SKM-1 (cell line): ENCODE results near the gene ATXN7.

Experiments used
- DNase-seq: peaks from one replicate; lab custom pipeline; 2025; ENCODE audit not compliant: unreplicated experiment; lab: John Stamatoyannopoulos, UW

Gene ATXN7

DNA sequence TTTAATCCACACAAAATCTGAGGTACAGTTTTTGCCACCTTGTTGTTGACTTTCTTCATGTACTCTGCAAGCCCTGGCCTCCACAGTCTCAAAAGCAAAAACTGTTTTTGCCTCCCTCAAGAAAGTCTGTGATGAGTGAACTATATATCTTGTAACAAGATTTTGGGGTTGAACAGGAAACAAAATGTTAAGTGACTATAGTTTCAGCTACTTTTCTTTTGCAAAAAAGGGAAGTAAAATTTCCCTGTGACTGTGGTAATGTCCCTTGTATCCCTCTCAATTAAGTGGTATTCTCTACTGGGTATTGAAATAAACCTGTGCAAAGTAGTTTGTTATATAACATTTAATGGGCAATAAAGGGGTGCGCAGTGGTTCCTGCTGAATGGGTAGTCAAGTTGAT is 69.8 kb downstream of the ATXN7 start:
- peak; percentile 27 for DNase-seq

DNA sequence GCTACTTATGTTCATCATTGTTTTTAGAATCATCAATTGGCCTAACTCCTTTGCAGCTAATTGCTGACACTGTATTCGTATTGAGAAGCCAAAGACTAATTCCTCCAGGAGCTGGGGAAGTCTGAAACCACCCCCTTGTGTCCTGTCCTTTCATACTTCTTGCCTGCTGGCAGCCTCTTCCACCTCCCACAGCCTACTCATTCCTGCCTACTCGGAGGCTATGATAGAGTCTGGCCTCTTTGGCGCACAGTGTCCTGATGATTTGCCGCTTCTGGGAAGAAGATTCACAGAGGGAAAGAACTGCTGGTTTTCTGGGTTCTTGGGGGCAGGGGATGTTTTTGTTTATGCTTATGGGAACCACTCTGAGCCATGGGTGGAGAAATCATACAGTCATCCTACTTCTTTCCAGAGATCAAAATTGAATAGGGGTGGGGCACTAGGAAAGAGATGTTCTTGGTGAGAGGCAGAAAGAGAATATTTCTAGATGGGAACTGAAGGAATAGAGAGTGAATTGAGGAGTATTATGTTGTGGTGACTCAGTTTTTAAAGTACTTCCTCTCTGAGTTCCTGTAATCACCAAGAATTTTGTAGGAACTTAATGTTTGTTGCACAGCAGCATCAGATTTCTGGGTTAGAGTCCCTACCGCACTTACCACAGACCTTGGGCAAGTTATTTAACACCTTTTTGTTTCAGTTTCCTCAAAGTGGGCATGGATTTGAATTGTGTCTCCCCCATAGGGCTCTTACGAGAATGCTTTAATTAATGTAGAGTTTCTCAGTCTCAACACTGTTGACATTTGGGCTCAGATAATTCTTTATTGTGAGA is 70.6 kb downstream of the ATXN7 start:
- DNase-seq, result peak; percentile 66

DNA sequence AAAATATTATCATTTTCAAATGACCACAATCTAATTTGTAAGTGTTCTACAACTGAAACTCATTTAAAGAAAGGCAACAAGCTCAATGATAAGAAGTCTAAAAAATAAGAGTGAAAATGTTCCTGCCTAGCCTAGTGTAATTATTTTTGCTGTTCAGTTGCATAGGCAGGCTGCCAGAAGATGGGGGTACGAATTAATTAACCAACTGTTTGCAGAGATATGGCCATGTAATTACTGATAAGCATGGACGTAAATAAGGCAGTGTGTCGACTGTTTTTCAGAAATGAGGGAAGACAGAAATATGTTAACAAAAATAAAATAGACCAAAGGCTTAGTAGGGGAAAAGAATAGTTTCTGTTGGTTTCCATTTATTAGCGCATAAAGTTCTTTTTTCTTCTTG is 73.3 kb downstream of the ATXN7 start:
- DNase-seq, result no peak

DNA sequence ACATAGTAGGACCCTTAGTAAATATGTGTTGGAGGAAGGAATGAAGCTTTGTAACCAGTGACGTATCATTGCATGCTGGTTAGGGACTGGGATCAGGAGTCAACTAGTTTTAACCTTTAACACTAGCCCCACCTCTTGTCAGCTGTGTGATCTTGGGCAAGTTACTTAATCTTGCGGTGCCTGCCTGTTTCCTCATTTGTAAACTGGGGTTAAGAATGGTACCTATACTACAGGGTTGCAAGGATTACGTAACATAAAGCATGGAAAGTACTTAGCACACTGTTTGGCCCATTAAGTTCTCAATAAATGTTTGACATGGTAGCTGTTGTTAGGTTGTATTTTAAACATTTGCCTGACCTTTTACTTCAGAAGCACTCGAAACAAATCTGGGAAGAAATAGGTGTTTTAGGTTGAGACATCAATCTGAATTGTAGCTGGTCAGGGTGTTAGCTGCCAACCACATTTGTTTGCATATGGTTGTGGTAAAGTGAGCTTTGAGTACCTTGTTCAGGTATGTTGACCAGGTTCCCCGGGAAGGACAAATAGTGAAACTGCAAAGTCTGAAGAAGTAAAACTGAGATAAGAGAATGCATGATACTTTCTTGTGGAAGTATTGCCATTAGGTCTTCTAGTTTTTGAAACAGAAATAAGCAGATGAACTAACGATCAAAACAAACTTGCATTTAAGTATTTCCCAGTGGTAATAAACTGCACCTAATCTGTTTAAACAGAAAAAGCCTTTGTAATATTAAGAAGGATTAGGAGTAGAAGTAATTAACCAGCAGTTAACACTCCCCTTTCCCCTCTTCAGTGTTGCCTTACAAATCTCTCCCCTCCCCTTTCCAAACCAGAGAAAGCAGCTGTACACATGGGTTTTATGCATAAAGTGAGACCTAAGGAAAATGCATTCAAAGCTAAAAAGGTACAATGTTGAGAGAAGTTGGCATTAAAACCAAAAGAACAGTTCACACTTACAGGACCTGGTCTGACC is 74.3 kb downstream of the ATXN7 start:
- peak; percentile 57 for DNase-seq

DNA sequence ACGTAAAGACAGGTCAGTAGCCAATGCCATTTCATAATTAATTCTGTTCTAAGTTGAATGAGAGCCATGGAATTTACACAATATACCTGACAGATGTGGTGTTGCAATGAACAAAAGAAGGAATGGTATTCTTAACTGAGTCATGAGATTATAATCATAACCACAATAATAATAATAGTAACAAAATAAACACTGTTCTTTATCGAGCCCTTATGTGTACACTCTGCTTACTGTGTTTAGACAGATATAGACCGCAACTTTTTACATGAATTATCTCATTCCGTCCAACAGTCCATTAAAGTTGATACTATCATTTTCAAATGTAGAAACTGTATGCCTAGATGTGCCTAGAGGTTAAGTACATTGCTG is 76.7 kb downstream of the ATXN7 start:
- DNase-seq, result no peak

DNA sequence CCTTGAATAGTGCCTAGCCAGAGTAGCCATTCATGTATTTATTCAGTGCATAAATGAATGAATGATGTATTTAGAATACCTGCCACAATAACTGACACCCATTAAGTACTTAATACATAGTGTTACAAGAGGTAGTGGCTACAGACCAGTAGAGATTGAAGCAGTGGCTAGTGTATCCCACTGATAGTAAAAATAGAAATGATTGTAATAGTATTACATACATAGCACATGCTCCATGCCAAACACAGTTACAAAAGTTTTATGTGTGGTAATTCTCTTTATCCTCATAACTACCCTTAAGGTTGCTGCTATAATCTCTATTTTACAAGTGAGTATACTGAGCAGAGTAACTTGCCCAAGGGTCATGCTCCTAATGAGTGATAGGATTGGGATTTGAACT is 78.9 kb downstream of the ATXN7 start:
- no peak for DNase-seq

DNA sequence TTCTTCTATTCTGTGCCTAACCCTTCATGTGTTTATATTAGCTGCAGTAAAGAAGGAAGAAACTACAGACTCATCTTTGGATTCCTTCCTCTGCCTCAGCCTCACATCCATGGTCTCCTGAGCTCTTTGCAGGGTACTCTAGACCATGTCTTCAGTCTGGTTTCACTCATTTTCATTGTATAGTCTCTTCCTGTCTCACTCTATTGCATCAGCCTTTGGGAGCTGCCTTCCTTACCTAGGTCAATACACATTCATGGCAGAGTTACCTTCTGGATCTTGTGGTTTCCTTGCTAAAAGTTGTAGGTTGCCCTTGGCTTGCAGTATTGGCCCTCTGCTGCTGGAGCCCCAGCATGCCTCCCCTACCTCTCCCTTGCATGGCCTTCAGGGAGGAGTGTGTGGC is 80.0 kb downstream of the ATXN7 start:
- DNase-seq, result no peak

DNA sequence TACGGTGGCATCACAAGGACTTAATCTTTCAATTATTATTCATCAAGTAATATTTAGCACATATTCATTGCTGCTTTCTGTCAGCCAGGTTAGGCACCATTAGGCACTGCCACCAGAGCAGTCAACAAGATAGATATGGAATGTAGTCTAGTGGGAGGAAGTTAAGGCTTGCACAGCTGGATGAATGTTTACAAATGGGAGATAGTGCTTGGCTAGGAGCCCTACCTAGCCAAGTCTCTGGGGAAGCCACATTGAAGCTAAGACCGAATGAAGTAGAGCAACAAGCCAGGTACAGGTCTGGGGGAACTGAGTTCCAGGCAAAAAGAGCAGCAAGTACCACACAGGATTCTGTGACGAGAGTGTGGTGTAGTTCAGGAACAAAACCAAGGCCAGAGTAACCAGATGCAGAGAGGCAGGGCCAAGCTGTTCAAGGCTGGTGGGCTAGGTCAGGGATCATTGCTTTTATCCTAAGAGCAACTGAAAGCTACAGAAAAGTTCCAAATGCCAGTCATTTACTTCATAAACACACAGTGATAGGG is 82.0 kb downstream of the ATXN7 start:
- no peak for DNase-seq

DNA sequence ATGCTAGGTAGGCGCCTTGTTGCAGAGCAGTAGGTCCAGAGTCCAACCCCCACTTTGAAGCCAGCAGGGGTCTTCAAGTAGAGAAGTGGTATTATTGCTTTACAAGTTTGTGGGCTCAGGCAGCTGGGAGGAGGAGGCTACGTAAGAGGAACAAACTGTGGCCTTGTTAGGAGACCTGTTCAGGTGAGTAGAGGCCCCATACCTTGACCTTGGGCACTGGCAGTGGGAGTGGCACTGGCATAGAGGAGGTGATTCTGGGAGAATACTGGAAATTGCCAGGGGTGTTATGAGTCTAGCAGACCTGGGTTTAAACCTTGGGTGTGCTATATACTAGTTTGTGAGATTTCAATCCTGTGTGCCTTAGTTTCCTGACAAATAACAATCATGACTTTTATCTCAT is 83.1 kb downstream of the ATXN7 start:
- DNase-seq, result no peak

DNA sequence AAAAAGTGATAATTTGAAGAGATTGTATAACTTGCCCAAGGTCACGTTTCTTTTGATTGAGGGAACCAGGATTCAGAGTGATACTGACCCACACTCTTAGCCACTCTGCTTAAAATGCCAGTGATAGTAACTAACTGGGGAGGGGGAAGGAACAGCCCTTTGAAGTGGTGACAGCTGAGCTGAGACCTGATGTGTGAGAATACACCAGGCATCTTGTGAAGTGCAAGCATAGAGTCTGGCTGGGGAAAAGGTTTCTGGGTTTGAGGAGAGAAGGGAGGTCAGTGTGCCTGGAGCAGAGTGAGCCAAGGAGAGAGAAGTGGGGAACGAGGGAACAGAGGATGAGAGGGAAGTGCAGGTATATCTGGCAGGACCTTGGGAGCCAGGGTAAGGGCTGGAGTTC is 83.9 kb downstream of the ATXN7 start:
- DNase-seq, result no peak

DNA sequence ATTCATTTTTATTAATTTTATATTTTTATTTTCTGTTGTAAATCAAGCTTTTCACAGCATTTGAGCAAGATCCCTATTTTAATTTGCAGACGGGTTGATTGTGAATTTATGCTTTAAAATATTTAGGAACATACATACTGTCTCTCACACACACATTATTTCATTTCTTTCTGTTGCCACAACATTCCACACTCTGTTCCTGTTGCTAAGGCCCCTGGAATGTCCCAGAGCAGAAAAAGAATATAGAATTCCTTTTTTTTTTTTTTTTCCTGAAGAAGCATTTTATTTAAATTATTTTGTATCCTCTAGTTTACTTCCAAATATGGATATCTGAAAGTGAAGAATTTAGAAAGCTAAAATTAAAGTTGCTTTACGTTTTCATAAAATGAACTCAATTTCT is 85.3 kb downstream of the ATXN7 start:
- DNase-seq, result no peak

DNA sequence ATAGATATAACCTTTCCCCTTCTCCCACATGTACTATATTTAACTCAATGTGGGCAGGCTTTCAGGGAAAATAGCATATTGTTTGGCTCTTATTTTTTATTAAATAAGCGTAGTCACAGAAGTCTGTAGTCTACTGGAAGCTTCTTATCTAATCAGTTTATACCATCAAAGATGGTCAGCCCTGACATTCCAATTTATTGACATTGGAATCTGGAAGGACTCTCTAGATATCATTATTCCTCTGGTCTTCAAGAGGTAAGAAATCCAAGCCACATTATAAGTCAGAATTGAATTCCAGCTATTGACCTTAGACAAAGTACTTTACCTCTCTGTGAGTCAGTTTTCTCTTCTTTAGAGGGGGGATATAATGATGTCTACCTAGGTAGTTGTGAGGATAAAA is 87.0 kb downstream of the ATXN7 start:
- DNase-seq, result no peak

DNA sequence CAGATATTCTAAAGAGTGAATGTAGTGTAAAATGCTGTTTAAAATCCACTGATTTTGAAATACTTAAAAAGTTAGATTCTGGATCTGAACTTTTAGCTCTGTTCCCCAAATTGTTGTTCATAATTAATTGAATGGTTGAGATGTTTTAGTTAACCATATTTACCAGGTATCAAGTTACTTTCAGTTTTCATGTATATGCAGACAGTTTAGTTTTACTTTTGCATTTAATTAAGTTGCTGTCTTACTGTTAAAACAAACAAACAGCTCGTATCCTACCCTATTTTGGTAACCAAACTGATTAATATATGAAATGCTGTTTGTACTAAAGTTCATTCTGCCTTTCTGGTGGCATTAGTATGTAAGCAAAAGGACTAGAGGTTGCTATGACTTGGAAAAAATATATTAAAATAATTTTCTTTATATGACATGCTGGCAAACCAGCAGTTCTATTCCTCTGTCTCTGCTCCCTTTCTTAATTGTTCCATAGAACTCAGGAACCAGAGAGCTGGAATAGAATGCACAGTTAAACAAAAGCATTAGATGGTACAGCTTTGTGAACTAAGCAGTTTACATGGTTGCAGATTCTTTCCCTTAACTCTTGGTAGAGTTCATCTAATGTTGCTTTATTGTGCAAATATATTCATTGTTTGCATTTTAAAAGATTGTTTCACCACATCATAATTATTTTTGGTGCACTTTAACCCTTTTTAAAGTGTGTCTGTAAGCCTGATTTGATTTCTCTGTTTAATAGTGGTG is 88.0 kb downstream of the ATXN7 start:
- DNase-seq, result no peak

DNA sequence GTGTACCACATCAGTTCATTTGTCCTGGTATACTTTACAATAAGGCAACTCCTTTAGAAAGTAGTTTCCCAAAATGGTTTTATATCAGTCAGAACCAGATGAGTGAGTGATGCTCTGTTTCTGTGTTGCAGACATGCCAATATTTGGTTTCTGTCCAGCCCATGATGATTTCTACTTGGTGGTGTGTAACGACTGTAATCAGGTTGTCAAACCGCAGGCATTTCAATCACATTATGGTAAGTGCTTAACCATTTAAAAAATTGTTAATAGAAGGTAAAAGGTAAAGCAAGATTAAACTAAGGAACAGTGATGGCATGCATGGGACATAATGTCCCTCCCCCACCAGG is 88.6 kb downstream of the ATXN7 start:
- DNase-seq, result no peak

DNA sequence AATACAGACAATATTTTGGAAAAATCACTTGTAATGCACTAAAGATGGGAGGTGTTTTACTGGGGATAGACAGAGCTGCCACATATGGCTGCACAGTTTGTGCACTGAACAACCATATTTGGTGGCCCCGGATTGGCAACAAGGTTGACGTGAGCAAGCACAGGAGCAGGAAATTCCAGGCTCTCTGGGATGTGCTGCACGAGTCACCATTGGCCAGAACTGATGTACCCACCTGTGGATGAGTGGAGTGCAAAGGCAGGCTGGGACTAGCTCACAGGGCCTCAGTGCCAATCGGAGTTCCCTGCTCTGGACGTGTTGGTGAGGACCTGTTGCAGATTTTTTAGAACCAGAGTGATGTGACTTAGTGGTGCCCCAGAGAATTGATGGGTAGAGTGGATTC is 90.5 kb downstream of the ATXN7 start:
- no peak for DNase-seq

DNA sequence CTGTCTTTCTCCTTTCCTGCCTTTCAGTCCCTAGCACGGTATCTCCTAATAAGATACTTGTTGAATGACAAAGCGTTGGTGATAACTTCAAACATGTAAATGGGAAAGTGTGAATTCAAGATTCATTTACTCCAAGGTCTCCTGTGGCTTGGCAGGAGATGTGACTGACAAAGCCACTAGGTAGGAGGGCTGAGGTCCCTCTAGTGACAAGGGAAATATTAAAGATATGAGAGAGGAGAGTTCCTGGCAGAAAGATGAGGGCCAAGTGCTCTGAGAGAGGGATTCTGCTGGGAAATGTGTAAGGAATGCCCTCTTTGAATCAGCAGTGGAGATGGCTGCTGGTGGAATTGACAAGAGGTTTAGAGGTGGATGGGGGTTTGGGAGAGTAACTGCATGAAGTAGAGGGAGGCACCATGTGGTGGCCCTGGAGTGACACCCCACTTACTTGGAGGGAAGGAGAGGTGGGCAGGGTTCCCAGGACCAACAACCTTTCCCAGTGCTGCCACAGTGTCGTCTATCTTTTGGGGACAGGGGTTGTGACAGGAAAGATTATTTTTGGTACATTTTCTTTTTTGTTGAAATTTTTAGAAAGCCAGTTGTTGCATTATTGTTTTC is 91.5 kb downstream of the ATXN7 start:
- DNase-seq, result no peak

DNA sequence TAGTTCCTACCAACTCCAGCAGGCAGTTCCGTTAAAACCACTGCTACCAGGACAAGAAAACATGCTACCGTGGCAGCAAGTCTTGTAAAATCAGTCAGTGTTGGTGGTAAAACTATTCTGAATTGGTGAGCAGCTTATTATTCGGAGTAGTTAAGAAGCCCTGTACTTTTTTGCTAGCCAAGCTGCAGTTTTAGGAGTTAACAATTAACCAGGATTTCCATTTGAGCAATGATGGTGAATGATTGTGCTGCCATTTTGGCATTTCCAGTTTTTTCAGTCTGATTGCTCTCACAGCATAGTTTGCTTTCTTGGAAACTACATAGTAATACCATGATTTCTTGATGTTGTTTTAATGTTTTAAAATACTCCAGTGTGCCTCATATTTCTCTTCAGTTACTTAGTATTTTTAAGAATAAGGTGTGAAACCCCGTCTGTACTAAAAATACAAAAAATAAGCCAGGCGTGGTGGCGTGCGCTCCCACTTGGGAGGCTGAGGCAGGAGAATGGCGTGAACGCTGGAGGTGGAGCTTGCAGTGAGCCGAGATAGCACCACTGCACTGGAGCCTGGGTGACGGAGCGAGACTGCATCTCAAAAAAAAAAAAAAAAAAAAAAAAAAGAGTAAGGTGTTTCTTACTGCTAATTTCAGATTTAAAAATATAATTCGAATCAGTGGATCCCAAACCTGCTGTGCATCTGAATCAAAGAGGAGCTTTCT is 92.3 kb downstream of the ATXN7 start:
- DNase-seq, result no peak

DNA sequence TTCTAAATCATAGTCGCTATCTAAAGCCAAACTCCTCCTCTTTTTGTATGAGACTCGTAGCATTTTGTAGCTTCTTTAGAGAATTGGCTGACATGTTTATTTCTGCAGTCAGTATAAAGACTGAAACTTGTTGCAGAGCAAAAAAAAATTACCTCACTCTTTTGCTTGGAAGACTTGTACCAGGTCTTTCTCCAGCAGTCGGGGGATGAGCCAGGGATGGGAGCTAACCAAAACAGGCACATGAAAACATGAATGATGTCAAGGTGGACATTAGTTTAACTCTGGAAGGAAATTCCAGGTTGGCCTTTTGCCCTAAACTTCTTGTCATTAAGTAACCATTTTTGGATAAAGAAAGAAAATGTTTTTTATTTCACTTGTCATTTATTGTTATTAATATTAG is 95.5 kb downstream of the ATXN7 start:
- no peak for DNase-seq

DNA sequence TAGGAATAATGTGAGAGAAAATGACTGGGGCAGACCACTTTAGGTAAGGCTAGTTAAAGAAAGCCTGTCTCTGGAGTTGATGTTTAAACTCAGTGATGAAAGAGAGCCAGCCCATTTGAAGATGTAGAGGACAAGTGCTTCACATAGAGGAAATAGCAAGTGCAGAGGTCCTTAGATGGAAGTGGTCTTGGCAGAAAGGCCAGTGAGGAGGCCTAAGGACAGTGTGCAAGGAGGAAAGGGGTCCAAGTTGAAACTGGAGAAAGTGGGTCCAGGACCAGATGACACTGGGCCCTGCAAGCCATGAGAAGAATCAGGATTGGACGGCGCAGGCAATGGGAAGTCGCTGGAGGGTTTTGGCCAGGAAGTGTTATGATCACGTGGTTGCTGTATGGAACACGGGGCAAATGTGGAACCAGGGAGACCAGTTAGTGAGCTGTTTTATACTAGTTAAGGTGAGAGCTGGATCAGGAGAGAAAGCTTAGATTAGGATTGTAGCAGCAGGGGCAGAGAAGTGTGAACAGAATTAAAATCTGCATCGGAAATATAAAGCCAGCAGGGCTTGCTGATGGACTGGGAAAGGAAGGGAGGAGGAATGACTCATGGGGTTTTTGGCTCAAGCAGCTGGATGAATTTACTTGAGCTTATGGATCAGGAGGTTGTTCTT is 96.5 kb downstream of the ATXN7 start:
- no peak for DNase-seq

DNA sequence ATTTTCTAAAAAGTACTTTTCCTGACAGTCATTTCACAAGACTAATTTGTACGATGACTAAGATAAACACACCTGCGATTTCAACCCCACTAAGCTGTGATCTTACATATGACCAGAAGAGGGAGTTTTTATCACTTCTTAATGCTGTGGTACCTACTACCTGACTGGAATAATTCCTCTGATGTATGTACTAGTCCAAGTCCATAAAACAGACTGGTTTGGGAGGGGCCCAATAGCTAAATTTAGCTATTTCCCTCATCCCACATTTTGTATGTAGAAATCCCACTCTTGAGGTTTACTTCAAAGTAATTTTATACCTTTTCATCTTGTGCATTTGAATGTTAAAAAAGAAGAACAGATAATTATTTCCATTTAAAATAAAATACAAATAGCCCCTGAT is 98.2 kb downstream of the ATXN7 start:
- no peak for DNase-seq
